ENCODE measurements around the gene RIC3. TPM values are rescaled to one million over a fixed set of nuclear protein-coding genes. Genes with fewer than 3 reads are reported as not detected.

The RIC3 gene
- total and polyA plus RNA-seq, 7 donors: 0.23 to 34.9 (median 14.7) TPM; not detected in 1

DNA sequence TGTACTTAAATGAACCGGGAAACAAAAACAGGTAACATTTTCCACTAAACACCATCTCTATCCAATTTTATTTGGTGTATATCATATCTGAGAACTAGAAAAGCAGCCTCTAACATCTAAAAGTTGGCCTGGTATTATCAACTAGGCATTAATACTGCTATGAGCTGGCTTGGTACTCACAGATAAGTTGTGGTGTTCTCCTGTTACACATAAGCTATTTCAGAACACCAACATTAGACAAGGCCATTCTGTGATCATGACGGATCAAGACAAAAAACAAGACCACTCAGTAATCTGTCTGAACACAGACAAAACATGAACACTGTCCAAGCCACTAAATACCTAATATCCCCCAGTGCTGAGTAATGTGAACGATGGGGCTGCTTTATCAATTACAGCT lies 11.9 kb downstream of the RIC3 start:
- H3K27me3 ChIP-seq: no peaks in the 10 kb centered on the region

DNA sequence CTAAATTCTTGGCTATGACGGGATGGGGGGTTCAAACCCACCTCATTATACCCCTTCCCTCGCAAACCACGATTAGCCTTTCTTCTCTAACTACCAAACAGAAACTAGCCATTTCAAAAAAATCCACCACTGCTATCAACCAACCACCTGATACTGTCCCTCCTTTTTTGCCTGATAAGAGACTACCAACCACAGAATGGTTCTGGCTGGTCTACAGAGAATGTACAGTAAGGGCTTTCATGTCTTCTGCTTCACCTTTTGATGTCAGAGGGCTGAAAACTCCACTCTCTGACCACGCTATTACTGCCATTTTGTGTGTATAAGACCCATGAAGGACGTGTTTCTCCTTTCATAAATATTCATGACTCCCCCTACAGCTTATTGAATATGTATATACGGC lies 19.1 kb downstream of the RIC3 start:
- Histone ChIP-seq H3K27me3 (no peaks in the 10 kb centered on the region), H3K4me1 (no peaks in the 10 kb centered on the region), H3K9me3 (no peaks in the 10 kb centered on the region), H3K4me3 (no peak overlapping the region), H3K36me3 (no peaks in the 10 kb centered on the region), H3K27ac (no peak overlapping the region)
- TF ChIP-seq, protein P1, sequence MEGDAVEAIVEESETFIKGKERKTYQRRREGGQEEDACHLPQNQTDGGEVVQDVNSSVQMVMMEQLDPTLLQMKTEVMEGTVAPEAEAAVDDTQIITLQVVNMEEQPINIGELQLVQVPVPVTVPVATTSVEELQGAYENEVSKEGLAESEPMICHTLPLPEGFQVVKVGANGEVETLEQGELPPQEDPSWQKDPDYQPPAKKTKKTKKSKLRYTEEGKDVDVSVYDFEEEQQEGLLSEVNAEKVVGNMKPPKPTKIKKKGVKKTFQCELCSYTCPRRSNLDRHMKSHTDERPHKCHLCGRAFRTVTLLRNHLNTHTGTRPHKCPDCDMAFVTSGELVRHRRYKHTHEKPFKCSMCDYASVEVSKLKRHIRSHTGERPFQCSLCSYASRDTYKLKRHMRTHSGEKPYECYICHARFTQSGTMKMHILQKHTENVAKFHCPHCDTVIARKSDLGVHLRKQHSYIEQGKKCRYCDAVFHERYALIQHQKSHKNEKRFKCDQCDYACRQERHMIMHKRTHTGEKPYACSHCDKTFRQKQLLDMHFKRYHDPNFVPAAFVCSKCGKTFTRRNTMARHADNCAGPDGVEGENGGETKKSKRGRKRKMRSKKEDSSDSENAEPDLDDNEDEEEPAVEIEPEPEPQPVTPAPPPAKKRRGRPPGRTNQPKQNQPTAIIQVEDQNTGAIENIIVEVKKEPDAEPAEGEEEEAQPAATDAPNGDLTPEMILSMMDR (IDR thresholded peaks at IDR 0.05): no peak
- TF ChIP-seq POLR2AphosphoS5 (IDR thresholded peaks at IDR 0.05) (no peak), POLR2A (IDR thresholded peaks at IDR 0.05) (no peak)
- 85 to 93% methylated on average over 6 of the region's 6 CpGs for WGBS, 2 donors
- DNase-seq: no peak
- intact Hi-C loops (cut with DNase I): no loop called here

More for the DNA sequence above, 11.9 kb downstream of the RIC3 start:
- Histone ChIP-seq H3K9me3 (no peaks in the 10 kb centered on the region), H3K27ac (no peak overlapping the region), H3K4me3 (no peak overlapping the region), H3K4me1 (no peaks in the 10 kb centered on the region), H3K36me3 (no peaks in the 10 kb centered on the region)
- no peak for DNase-seq
- 91 to 93% methylated on average over 3 of the region's 3 CpGs for WGBS, 2 donors
- intact Hi-C loops (cut with DNase I): no loop called here
- TF ChIP-seq POLR2A (IDR thresholded peaks at IDR 0.05) (no peak), POLR2AphosphoS5 (IDR thresholded peaks at IDR 0.05) (no peak), EP300 (IDR thresholded peaks at IDR 0.05) (no peak)
- TF ChIP-seq, protein P1 (IDR thresholded peaks at IDR 0.05): no peak

DNA sequence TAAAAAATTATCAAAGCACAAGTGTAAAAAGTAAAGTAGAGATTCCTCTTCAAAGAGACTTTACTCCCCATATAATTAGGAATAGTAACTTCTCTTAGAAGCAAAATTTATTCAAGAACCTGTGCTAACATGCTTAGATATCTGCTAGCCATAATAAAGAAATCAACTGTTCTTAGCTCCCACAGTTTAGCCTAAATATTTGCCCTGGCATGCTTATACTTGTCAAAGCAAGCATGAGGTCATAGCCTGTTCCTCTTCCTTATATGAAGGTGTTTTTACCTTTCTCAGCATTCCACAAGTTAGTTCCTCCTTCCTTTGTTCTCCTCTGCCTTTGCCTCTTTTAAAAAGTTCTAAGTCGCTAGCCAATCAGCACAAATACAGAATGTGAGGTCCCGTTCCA lies 30.3 kb downstream of the RIC3 start:
- Histone ChIP-seq H3K4me3 (no peak overlapping the region), H3K4me1 (no peaks in the 10 kb centered on the region), H3K9me3 (no peaks in the 10 kb centered on the region), H3K27ac (no peak overlapping the region), H3K36me3 (peaks cover 0 to 30% (median 0%) of the 10 kb centered on the region in 4 donors), H3K27me3 (no peaks in the 10 kb centered on the region)
- DNase-seq: no peak
- no peak for TF ChIP-seq POLR2AphosphoS5 (IDR thresholded peaks at IDR 0.05)
- TF ChIP-seq, protein P1 (IDR thresholded peaks at IDR 0.05): no peak
- WGBS, 2 donors: 87 to 93% methylated on average over 2 of the region's 2 CpGs
- intact Hi-C loops (cut with DNase I): no loop called here

DNA sequence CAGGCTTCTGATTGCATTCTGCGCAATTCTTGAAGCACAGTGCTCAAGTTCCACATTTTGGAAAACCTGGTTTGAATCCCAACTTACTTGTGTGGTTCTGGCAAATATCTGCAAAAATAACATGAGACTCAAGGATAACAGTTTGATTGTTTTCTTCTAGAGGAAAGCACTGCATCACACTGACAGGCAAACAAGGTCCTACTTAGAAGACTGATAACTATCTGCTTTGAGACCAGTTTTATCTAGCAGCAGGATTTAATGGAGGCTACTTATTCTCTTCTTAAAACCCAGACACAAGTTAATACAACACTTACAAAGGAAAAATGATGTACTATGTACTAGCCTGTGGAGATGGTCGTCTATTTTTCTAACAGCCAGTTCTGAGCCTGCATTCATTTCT lies 41.4 kb downstream of the RIC3 start:
- Histone ChIP-seq H3K4me3 (no peak overlapping the region), H3K27ac (no peak overlapping the region), H3K36me3 (peaks cover 0 to 10% (median 0%) of the 10 kb centered on the region in 4 donors), H3K4me1 (peaks cover 0 to 4% (median 0%) of the 10 kb centered on the region in 4 donors), H3K9me3 (no peaks in the 10 kb centered on the region), H3K27me3 (no peaks in the 10 kb centered on the region)
- no peak for TF ChIP-seq POLR2AphosphoS5 (IDR thresholded peaks at IDR 0.05)
- TF ChIP-seq EP300 (IDR thresholded peaks at IDR 0.05): no peak
- no peak for TF ChIP-seq POLR2A (IDR thresholded peaks at IDR 0.05)
- TF ChIP-seq, protein P1 (IDR thresholded peaks at IDR 0.05): no peak
- 73 to 83% methylated on average over 2 of the region's 2 CpGs for WGBS, 2 donors
- intact Hi-C loops (cut with DNase I): no loop called here
- DNase-seq: no peak

DNA sequence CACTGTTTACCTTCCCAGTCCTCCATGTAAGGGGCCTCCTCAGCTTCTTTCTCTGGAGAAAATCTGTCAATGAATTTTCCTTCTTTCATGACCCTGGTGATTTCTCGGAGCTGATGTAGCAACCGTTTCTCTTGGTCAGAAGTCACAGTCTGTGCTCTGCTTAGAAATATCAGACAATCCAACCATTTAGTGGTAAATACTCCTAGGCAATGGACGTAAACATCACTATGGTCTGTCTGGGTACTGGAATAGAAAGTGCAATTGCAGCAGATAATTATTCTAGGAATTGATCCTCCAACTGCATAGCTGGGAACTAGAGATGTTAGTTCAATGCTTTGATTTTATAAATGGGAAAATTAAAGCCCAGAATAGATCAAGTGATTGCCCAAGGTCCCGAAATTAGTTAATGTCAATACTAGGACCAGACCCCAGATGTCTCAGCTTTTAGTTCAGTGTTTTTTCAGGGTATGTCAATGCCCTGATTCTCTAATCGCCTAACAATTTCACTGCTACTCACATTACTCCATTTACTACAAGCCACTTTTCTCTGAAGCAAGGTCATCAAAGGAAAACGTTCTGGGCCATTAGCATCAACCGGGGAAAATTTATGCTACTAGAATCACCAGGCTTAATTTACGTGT lies 42.1 kb downstream of the RIC3 start:
- H3K27ac ChIP-seq: no peak overlapping the region
- H3K27me3 ChIP-seq: no peaks in the 10 kb centered on the region
- TF ChIP-seq, protein P1 (IDR thresholded peaks at IDR 0.05): no peak
- TF ChIP-seq POLR2AphosphoS5 (IDR thresholded peaks at IDR 0.05) (no peak), POLR2A (IDR thresholded peaks at IDR 0.05) (no peak), EP300 (IDR thresholded peaks at IDR 0.05) (no peak)
- intact Hi-C loops (cut with DNase I): no loop called here
- no peak overlapping the region for H3K4me3 ChIP-seq
- H3K4me1 ChIP-seq: peaks cover 0 to under 1% (median 0%) of the 10 kb centered on the region in 4 donors
- WGBS, 2 donors: 82 to 83% methylated on average over 8 of the region's 8 CpGs
- peaks cover 0 to 10% (median 0%) of the 10 kb centered on the region in 4 donors for H3K36me3 ChIP-seq
- DNase-seq: no peak
- no peaks in the 10 kb centered on the region for H3K9me3 ChIP-seq
